A673 (cell line): ENCODE data around the gene DPP10. TPM values are rescaled to one million over a fixed set of nuclear protein-coding genes. Genes with fewer than 3 reads are reported as not detected.

ENCODE experiments used
- BruUV-seq: library from RNA; stranded (reverse); fragments of 400-500 nt; replicated peaks from 2 replicates; lab custom pipeline; 2021; lab: Mats Ljungman, UMichigan
- CTCF ChIA-PET: fragments of 300-600 bp; sonication (Branson Sonifier 250); formaldehyde crosslinking; loops from one replicate; lab custom pipeline; 2022; ENCODE audit warnings: antibody characterized with exemption; lab: Charles Lee
- POLR2A ChIA-PET: fragments of 300-600 bp; sonication (Branson Sonifier 250); formaldehyde crosslinking; loops from one replicate; lab custom pipeline; 2022; ENCODE audit warnings: antibody characterized with exemption; ENCODE audit not compliant: low non-redundant PET; lab: Charles Lee
- DNase-seq: peaks from one replicate; pipeline ENCODE4 v3.0.0-alpha.2; 2015; ENCODE audit warnings: low spot score
- H3K27ac ChIP-seq: fragments of 200-600 bp; sonication (generic); 2 replicates; pipeline ENCODE4 v1.5.1; 2016; ENCODE audit warnings: mixed run types, low read depth, mild to moderate bottlenecking, mixed read lengths, antibody characterized with exemption, low read length; ENCODE audit not compliant: poor library complexity, severe bottlenecking
- H3K27me3 ChIP-seq: fragments of 200-600 bp; sonication (generic); replicated peaks from 2 replicates; pipeline ENCODE4 v1.6.1; 2017; ENCODE audit warnings: mixed run types, low read depth, mild to moderate bottlenecking, mixed read lengths, antibody characterized with exemption, low read length; ENCODE audit not compliant: insufficient read depth, poor library complexity
- H3K36me3 ChIP-seq: fragments of 200-600 bp; sonication (generic); 2 replicates; pipeline ENCODE4 v1.6.1; 2016; ENCODE audit warnings: mixed run types, mild to moderate bottlenecking, mixed read lengths, antibody characterized with exemption, low read length; ENCODE audit not compliant: insufficient read depth, poor library complexity, severe bottlenecking
- H3K4me1 ChIP-seq: fragments of 200-600 bp; sonication (generic); 2 replicates; pipeline ENCODE4 v1.6.1; 2017; ENCODE audit warnings: mixed run types, mild to moderate bottlenecking, mixed read lengths, antibody characterized with exemption, low read length; ENCODE audit not compliant: insufficient read depth, poor library complexity, severe bottlenecking
- H3K4me3 ChIP-seq: fragments of 200-600 bp; sonication (generic); 2 replicates; pipeline ENCODE4 v1.5.1; 2016; ENCODE audit warnings: low read depth, mixed run types, mild to moderate bottlenecking, mixed read lengths, low read length; ENCODE audit not compliant: poor library complexity, severe bottlenecking
- H3K9me3 ChIP-seq: fragments of 200-600 bp; sonication (generic); 2 replicates; pipeline ENCODE4 v1.6.1; 2016; ENCODE audit warnings: mixed run types, low read depth, mild to moderate bottlenecking, mixed read lengths, antibody characterized with exemption, low read length; ENCODE audit not compliant: poor library complexity, severe bottlenecking
- EZH2 ChIP-seq: fragments of 200-600 bp; sonication (generic); IDR thresholded peaks from 2 replicates; pipeline ENCODE4 v1.6.1; 2017; ENCODE audit warnings: borderline replicate concordance, low read depth, mild to moderate bottlenecking, mixed read lengths, antibody characterized with exemption, low read length; ENCODE audit not compliant: poor library complexity, severe bottlenecking
- intact Hi-C: fragments of 100-400 bp; cut with micrococcal nuclease; formaldehyde crosslinking; loops from one replicate; pipeline ENCODE4 v1.10.0; 2022; ENCODE audit not compliant: unreplicated experiment
- total RNA-seq: library from RNA; stranded (reverse); gene quantifications from 2 replicates; pipeline ENCODE4 v1.2.3, GENCODE V29; 2021
- TF ChIP-seq, protein P1 (sequence below): fragments of 300-800, 200-600 bp; sonication (generic); conservative IDR thresholded peaks from 2 replicates; pipeline ENCODE4 v1.5.1; 2017; ENCODE audit warnings: low read depth, mild to moderate bottlenecking, antibody characterized with exemption, low read length, moderate library complexity, mixed read lengths

Gene DPP10
- total RNA-seq, 1 experiment from 2014 or later: not detected

DNA sequence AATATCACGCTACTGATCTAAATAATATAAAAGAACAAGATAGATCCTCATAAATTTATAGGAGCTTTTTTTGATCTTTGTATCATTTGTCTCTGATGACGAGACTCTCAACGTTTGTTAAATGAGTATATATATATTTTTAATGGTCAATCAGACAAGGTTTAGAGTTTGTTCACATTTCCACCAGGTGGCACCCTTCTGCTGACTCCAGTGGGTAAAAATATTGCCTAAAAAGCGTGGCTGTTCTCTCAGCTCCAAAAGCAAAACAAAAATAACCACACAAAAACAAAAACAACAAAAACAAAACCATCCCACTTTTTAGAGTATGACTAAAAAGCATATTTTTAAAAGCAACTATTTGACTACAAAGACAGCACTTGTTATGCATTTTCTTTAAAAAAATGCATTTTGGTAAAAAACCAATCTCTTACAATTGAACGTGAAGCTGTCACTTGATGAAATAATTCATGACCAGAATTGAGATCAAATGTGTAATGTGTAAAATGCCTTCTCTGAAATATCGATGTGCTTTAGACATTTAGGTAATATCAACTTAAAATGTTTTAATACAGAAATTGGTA lies 723.2 kb downstream of the DPP10 start:
- Histone ChIP-seq H3K4me3 (no peak overlapping the region), H3K27ac (no peak overlapping the region), H3K4me1 (no peaks in the 10 kb centered on the region), H3K36me3 (no peaks in the 10 kb centered on the region), H3K9me3 (no peaks in the 10 kb centered on the region), H3K27me3 (peaks cover 32% of the 10 kb centered on the region)
- TF ChIP-seq, protein P1, sequence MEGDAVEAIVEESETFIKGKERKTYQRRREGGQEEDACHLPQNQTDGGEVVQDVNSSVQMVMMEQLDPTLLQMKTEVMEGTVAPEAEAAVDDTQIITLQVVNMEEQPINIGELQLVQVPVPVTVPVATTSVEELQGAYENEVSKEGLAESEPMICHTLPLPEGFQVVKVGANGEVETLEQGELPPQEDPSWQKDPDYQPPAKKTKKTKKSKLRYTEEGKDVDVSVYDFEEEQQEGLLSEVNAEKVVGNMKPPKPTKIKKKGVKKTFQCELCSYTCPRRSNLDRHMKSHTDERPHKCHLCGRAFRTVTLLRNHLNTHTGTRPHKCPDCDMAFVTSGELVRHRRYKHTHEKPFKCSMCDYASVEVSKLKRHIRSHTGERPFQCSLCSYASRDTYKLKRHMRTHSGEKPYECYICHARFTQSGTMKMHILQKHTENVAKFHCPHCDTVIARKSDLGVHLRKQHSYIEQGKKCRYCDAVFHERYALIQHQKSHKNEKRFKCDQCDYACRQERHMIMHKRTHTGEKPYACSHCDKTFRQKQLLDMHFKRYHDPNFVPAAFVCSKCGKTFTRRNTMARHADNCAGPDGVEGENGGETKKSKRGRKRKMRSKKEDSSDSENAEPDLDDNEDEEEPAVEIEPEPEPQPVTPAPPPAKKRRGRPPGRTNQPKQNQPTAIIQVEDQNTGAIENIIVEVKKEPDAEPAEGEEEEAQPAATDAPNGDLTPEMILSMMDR: peak; percentile 66
- TF ChIP-seq EZH2: no peak
- POLR2A ChIA-PET: no interaction called here
- intact Hi-C loops: no loop called here
- DNase-seq: peak; percentile 58
- CTCF ChIA-PET: no interaction called here
- BruUV-seq: no TSS peak

DNA sequence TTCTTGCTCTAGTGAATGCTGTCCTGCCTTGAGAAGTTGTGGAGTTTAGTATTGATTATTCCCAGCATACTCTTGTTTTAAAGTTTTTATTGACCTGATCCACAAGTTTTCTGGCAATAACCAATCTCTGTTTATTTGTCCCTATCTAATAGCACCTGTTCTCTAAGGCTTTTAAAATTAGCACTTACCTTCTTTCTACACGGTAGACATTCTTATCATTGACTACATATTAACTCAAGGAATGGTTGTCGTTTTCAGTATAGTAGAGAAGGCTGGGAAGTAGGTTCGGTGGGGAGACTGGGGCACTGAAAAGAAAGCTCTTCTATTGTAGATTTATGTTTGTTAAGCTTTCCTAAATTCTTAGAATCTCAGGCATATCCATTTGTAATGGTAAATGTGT lies 726.0 kb downstream of the DPP10 start:
- Histone ChIP-seq H3K9me3 (no peaks in the 10 kb centered on the region), H3K4me3 (no peak overlapping the region), H3K27me3 (peaks cover 5% of the 10 kb centered on the region), H3K27ac (no peak overlapping the region), H3K4me1 (no peaks in the 10 kb centered on the region), H3K36me3 (no peaks in the 10 kb centered on the region)
- intact Hi-C loops: no loop called here
- ChIA-PET POLR2A (no interaction called here), CTCF (no interaction called here)
- BruUV-seq: no TSS peak
- TF ChIP-seq EZH2: no peak
- TF ChIP-seq, protein P1: no peak
- no peak for DNase-seq

DNA sequence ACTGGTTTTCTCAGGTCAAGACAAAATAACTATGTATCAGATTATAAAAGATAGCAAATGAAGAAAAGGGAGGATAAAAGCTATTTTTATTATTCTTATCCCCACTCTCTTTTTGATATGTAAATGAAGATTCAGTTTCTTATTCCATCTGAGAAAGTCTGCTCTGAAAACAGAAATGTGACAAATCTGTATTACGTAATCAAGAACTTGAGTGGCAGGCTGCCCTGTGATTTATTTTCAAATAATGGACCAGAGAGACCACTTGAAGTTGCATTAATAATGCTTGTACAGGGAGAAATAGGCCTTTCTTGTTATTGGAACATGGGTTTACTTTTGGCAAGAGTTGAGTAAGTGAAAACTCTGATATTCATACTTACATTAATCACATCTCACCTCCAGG lies 727.4 kb downstream of the DPP10 start:
- DNase-seq: no peak
- no TSS peak for BruUV-seq
- Histone ChIP-seq H3K27ac (no peak overlapping the region), H3K9me3 (no peaks in the 10 kb centered on the region), H3K27me3 (no peaks in the 10 kb centered on the region), H3K36me3 (no peaks in the 10 kb centered on the region), H3K4me3 (no peak overlapping the region), H3K4me1 (no peaks in the 10 kb centered on the region)
- intact Hi-C loops: no loop called here
- ChIA-PET POLR2A (no interaction called here), CTCF (no interaction called here)
- TF ChIP-seq, protein P1: no peak
- no peak for TF ChIP-seq EZH2
